CD4-positive, alpha-beta T cell treated with Interleukin-12 subunit alpha and Interleukin-12 subunit beta, for 1 hour (primary cell): Measurements from ENCODE around the gene SULF2.

Experiments
- DNase-seq: peaks from one replicate; pipeline ENCODE4 v3.0.0-alpha.2; 2020

Gene SULF2

DNA sequence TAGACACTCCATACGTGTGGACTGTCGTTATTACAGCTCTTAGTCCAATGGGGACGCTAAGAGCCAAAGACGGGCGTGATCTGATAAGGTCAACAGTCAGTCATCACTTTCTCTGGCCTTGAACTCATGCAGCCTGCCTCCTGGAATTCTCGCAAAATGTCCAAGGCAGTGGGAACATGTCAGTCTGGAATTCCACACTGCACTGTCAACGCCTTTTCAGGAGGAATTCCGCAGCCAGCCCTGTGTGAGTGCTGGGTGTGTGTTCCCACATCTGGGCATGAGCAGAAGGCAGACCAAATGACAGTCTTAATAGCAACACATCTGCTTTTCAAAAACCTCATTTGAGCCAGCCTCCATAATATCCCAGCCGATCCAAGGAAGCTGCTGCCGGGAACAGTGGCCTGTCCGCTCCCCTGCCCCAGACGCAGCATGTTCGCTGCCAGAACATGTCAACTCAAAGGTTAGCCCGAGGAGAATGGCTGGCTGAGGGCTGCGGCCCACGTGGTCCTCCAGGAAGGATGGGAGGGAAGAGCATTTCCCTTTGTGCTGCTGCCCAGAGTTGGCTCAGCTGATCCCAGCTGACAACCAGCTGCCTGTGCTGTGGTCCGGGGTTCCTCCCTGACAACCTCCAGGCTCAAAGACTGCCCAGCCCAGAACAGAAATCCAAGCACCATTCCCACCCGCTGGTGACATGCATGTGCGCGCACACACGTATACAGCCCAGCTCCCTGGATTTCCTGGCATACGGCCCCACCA, 103.1 kb downstream of the SULF2 start:
- no peak for DNase-seq

DNA sequence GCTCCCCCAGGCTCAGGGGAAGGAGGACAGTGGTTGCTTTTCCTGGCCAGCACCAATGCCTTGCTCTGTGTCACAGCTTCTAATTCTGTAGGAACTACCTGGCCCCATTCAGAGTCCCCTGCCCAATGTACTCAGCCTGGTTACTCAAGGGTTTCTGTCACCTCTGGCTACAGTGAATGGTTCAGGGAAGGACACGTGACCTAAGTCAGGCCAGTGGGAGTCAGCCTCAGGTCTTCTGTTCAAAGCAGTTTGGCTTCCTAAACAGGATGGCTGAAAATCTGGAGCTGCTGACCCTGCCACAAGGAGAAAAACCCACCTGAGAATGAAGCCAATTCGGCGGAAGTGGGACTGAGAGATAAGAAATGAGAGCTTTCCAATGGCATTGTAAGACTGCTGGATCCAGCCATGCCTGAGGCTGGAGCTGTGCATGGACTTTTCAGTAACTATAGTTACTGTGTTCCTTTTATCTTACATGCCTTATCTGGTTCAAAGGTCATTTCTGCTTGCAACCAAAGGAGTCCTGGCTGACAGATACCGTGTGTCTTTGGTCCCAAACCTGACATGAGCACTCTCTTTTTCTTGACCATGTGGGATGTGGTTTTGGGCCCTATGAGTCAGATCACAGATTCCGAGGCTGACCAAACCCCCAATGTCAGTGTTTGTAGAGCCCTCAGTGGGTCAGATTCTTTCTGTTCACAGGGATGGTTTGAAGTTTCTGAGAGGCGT, 104.3 kb downstream of the SULF2 start:
- no peak for DNase-seq

DNA sequence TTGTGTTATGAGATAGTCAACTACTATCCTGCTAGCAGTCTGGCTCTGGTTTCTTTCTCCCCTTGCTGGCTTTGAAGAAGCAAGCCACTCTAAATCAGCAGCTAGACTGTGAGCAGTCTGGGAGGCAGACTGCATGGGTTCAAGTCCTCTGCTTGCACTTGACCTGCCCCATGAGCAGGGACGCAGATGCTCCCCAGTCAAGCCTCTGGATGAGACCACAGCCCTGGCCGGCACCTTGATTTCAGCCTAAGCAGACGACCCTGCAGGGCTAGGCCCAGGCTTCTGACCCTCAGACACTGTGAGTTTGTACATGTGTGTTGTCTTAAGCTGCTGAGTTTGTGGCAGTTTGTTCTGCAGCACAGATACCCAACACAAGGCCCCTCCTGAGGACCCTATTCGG, 105.8 kb downstream of the SULF2 start:
- DNase-seq: no peak

DNA sequence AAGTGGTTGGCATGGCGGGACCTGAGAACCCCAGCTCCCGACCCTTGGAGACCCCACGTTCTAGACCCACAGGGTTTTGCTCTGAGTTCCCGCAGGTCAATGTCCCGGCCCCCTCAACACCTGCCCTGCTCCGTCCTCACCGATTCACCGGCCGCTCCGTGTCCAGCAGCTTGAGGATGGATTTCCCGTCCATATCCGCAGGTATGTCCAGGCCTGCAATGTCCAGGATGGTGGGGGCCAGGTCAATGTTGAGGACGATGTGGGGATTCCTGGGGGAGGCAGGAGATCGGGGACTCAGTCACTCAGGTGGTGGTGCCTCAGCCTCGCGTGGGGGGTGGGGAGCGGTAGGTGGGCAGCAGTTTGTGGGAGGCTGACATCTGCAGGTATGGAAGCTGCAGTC, 106.7 kb downstream of the SULF2 start:
- DNase-seq: no peak

DNA sequence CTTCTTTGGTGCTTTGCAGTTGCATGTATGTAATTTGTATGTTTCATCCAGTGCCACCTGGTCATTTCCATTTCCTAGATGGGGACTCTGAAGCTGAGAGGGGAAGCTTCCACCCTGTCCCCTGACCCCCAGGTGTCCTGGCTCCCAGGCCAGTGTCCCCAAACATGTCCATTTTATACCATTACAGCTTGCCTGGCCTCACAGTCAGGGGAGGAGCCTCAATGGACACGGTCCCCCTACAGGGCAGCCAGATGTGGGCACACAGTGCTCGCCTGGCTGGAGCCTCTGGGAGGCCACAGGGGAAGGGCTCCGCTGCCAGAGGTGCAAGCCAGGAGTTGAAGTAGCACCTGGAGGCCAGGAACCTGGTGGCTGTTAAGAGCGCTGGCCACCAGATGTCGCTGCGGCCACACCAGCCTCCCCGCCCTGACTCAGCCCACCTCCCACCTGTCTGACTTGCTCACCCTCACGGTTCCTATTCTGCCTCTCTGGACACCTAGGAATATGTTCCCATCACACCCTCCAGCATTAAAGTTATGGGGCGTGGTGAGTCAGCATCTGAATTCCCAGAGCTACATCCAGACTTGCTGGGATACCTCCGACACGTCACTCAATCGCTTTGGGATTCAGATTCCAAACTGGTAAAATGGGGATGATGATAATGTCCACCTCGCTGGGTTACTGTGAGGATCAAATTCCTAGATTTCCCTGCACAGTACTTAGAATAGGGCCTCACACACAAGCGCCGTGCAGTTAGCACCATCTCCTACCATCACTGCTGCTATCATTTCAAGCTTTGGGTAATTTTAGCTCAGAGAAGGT, 107.4 kb downstream of the SULF2 start:
- peak; percentile 44 for DNase-seq

DNA sequence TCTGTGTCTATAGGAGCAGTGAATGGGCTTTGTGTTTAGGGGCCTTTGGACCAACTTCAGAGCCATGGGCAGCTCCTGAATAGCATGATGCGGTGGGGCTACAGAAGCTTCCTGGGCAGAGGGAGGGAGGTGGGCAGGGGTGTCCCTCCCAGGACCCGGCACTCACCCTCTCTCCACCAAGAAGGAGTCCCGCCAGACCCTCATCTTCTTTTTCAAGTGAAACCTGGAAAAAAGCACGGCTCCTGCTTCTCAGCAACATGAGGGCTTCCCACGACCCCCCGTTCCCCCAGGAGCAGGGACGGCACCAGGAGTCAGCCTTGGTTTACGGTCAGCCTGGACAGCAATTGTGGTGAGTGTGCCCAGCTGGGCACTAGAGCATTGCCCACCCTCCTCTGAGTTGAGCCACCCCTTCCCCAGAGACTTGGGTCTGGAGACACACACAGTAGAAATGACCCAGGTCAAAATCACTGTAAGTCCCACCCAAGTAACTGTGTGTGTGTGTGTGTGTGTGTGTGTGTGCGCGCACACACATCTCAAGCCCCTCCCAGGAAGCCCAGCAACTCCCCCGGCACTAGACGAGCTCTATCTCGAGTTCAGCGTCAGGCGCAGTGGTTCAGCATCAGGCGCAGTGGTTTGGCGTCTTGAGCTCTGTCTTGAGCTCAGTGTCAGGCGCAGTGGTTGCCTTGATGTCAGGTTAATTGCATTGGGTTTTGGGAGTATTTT, 108.2 kb downstream of the SULF2 start:
- no peak for DNase-seq

DNA sequence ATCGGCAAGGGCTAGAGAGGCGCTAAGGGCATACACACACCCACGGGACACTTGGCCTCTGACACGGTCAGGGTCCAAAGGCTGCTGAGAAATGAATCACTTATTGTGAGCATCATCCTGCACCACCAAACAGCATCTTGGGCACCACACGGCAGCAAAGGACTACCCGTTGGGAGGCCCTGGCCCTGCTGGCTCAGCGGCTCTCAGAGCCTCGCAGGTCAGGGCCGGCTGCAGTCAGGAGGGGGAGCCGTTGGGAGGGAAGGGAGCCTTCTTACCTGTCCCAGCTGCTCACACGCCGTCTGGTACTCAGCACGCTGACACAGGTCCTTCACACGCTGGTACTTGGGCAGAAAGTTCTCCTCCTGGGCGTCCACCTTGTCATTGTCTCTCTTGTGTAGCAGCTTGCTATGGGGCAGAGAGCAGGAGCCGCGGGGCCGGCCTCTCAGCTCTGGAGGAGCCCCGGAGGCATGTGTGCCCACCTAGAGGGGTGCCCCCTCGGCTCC, 109.0 kb downstream of the SULF2 start:
- DNase-seq: no peak

DNA sequence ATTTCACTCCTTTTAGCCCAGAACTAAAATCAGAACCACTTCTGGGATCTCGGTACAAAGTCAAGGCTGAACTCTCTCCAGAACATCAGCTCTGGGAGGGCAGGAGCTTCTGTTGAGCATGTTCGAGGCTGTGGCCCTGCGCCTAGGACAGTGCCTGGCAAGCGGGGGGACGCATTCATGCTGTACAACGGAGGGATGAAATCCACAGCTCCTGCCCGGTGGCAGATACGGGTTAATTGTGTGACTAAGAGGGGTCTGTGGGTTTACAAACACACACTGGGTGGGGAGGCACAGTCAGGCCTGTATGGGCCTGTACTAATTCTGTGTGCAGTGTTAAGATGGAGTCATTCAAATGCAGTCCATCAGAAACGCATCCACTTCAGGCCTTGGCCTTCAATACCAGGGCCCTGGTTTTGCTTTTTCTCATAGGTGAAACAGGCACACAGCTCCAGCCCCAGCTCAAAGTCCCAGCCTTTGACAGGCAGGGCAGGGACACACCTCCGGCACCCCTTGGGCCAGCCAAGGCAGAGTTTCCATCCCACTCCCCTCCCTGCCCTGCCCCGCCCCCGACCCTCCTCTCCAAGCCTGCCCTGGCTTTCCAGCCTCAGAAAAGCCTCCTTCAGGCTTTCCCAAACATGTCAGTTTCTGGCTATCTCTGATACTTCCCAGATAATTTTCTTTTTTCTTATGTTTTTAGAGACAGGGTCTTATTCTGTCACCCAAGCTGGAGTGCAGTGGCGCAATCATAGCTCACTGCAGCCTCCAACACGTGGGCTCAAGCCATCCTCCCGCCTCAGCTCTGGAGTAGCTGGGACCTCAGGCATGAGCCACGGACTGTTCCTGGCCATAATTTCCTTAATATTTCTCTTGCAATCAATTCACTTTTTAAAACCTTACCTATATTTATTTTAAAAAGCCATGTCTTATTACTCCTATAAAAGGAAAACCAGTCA, 109.8 kb downstream of the SULF2 start:
- no peak for DNase-seq

DNA sequence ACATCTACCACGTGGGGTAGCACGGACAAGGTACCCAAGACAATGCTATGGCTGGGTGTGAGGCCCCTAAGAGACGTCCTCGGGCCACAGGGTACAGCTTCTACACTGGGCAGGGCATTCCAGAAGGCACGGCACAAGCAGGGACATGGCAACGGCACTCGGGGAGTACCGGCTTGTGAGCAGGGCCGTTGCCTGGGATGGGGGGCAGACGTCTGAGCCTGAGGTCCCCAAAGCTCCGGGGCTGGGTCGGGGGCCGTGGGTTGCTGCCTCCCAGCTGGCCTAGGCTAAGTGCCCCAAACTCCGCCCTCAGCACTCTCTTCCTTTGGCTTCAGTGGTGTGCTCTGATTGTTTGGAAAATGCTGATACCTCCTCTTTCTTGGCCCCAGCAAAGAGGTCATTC, 110.6 kb downstream of the SULF2 start:
- no peak for DNase-seq

DNA sequence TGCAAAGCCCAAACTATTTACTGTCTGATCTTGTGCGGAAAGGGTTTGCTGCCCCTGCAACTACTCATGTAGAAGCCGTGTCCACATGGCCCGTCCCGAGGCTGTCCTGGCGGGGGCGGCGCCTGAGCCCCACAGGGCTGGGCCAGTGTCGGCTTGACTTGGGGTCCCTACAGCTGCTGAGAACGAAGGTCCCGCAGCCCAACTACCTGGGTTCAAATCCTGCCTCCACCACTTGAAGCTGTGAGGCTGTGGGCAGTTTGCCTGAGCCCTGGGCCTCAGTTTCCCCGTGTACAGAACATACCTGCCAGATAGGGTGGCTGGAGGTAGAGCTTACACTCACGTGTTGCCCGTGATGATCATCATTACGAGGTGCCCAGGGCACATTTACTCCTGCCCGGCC, 111.1 kb downstream of the SULF2 start:
- DNase-seq: no peak

DNA sequence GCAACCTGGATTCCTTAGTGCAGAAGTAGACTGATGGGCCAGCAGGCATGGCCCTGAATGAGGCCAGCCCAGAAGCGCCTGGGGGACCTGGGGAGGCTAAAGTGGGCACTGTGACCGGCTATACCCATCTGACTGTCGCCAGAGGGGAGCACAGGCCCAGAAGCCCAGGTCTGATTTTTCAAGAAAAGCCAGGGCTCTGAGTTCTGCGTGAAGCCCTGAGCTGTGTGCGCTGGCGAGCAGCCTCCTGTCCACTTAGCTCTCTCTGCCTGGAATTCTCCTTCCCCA, 111.7 kb downstream of the SULF2 start:
- DNase-seq: no peak

DNA sequence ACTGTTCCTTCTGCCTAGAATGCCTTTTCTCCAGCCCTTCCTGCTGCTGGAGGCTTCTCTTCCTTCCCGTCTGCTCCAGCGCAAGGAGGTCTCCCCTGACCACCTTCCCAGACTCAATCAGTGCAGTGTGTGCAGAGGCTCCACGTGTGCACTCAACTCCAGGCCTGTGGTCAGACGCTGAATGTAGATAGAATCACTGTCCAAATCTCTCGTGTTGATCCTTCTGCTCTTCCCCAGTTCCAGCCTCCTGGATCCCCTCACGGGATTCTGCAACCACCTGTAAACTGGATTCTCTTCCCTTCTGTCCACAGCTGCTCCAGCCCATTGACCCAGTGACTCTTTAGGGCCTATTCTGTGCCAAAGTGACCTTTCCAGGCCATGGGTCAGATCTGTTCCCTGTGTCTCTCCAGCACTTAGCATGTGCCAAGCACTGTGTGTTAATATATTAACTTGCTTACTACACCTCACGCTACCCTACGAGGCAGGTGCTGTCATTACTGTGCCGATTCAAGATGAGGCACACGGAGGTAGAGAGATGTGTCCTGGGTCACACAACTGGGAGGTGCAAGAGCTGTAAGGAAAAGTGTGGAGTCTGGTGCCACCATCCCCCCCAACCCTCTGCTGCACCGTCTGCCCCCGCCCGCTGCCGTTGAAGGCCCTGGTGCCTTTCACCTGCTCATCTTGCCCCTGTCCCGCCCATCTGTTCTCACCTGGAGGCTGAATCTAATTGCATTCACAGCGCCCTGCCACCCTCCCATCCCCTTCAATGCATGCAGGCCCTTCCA, 112.2 kb downstream of the SULF2 start:
- DNase-seq: no peak

DNA sequence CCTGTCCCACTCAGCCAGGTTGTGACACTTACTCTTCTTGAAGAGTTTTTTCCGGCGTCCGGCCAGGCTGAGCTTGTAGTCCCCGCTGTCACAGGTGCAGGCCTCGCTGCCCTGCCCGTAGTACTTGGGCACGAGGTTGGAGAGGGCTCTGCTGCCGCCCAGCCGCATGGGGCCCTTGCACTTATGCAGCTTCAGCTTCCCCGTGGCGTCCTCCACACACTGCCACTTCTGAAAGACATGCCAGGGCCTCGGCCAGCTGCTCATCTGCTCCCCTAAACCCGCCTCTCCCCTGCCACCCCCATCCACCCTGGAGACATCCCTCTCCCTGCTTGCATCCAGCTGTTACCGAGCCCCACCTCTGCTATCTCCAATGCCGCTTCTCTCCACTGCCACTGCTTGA, 113.1 kb downstream of the SULF2 start:
- DNase-seq: no peak

DNA sequence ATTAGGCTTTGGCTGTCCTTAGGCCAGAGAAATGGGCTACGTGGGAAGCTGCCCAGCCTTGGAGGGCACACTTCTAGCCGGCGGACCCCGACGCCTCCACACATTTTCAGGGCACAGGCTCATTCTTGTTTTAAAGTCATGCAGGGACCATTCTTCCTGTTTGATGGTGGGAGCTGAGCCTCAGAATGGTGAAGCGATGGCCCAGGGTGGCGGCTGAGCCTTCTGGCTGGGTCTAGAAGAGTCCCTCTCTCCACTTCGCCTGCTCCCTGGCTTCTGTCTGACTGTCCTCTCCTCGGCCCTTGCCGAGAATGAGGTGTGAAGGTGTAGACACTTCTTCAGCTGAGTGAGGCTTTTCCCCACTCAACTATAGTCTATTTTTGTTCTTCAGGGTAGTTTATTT, 114.4 kb downstream of the SULF2 start:
- no peak for DNase-seq

DNA sequence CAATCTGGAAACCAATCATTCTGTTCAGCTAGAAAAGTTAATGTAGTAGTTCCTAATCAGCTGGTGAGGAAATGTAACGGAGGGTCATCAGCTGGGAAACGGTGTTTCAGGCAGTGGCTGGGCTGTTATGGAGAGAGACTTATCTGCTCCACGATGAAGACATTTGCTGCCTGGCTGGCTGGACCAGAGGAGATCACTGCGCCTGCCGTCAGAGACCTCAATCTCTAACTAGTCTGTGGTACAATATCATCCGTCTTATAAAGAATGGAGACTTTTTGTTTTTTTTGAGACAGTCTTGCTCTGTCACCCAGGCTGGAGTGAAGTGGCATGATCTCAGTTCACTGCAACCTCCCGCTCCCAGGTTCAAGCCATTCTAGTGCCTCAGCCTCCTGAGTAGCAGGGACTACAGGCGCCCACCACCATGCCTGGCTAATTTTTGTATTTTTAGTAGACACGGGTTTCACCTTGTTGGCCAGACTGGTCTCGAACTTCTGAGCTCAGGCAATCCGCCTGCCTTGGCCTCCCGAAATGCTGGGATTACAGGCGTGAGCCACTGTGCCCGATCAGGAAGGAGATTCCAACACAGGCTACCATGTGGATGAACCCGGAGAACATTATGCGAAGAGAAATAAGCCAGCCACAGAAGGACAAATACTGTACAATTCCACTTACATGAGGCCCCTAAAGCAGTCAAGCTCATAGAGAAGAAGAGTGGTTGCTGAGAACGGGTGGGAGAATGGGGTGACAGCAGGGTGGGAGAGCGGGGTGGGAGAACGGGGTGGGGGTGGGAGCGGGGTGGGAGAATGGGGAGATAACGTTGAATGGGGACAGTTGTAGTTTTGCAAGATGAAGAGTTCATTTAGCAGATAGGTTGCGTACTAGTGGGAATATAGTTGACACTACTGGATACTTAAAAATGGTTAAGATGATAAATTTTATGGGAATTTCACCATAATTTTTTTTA, 115.1 kb downstream of the SULF2 start:
- DNase-seq: no peak

DNA sequence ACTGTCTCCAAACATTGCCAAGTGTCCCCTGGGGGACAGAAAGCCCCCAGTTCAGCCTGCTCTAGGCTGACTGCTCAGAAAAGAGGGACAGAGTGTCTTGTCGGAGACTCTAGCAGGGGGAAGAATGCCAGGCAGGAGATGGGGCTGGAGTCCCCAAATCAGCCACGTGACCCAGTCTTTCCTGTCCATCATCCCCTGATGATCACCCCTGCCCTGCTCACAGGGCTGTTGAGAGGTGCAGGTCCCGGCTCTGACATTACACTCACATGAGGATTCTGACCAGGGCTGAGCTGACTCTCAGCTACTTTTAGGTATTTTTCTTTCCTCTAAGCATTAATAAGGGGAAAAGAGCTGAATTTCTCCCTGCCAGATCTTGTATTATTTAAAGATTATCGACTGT, 115.8 kb downstream of the SULF2 start:
- no peak for DNase-seq

DNA sequence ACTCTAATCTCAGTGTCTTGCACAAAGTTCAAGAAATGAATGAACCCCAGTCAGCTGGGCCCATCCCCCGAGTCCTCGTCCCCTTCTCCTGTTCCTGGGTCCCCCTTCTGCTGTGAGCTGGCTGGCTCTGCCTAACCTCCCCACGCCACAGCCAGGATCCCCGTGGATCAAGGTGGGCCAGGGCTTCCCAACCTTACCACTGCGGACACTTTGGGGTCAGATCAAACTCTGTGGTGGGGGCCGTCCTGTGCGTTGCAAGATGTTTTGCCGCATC, 116.2 kb downstream of the SULF2 start:
- DNase-seq: no peak

DNA sequence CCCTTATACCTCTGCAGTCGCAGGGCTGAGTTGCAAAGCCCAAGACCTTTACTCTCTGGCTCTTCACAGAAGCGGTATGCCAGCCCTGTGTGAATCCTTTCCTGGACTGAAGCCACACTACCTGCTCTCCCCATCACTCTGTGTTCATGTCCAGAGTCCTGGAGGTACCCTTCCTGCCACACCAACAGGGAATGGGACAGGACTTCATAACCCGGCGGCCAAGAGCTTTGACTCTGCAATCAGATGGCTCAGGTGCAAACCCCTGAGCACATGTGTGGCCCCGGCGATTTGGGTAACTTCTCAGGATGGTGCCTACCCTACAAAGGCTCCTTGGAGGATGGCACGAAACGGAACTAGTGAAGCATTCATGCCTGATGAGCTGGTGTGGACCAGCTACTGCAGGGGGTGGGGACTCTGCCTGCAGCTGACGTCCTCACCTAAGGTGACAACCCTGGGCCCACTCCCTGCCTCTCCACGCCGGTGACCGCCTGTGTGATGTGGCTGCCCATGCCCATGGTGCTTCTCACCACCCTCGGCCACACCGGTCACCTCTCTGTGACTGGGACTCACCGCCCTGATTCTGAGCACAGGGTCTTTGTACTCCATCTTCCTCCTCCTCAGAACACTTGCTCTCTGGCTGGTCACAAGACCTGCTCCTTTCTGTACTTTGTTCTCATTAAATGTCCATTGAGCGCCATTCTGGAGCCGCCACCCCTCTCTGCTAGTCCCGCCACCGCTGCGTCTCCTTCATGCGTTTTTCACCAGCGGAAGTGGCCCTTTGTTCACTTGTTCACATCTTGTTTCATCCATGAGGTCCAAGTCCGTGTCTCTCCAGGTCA, 116.7 kb downstream of the SULF2 start:
- no peak for DNase-seq
